Panc1 (cell line): ENCODE measurements around the gene PRDM10. TPM values are rescaled to one million over a fixed set of nuclear protein-coding genes. Genes with fewer than 3 reads are reported as not detected.

ENCODE experiments used
- ATAC-seq: fragments of 200-7000 bp; cut with Tn5 transposase; 2 replicates; pipeline ENCODE4 v1.9.1; 2020; ENCODE audit warnings: mild to moderate bottlenecking, moderate library complexity
- BruUV-seq: library from RNA; stranded (reverse); fragments of 400-500 nt; replicated peaks from 2 replicates; lab custom pipeline; 2021; lab: Mats Ljungman, UMichigan
- CTCF ChIA-PET: fragments of 300-600 bp; sonication (Branson Sonifier 250); formaldehyde crosslinking; loops from one replicate; lab custom pipeline; 2022; ENCODE audit warnings: antibody characterized with exemption; lab: Charles Lee
- POLR2A ChIA-PET: fragments of 300-600 bp; sonication (Branson Sonifier 250); formaldehyde crosslinking; loops from one replicate; lab custom pipeline; 2022; ENCODE audit warnings: antibody characterized with exemption; lab: Charles Lee
- DNase-seq: peaks from one replicate; pipeline ENCODE4 v3.0.0-alpha.2; 2010; ENCODE audit warnings: low read depth, low spot score
- H3K27ac ChIP-seq: 2 replicates; pipeline ENCODE4 v1.5.1; 2011; ENCODE audit warnings: mild to moderate bottlenecking, low read length, inconsistent platforms
- H3K27me3 ChIP-seq: fragments of 200-500 bp; sonication (Bioruptor generic); 2 replicates; pipeline ENCODE4 v1.6.0; 2014; ENCODE audit warnings: low read length, inconsistent platforms; ENCODE audit not compliant: control insufficient read depth, insufficient read depth
- H3K36me3 ChIP-seq: fragments of 200-500 bp; sonication (Bioruptor generic); 2 replicates; pipeline ENCODE4 v1.5.1; 2014; ENCODE audit warnings: inconsistent platforms, mild to moderate bottlenecking, low read length, moderate library complexity; ENCODE audit not compliant: control insufficient read depth, insufficient read depth
- H3K4me1 ChIP-seq: 2 replicates; pipeline ENCODE4 v1.5.1; 2011; ENCODE audit warnings: inconsistent platforms, mild to moderate bottlenecking, low read length, moderate library complexity; ENCODE audit not compliant: control insufficient read depth, insufficient read depth
- H3K4me3 ChIP-seq, 2 experiments: 2 replicates each; pipeline ENCODE4 v1.5.1; 2011 to 2012; ENCODE audit warnings: low read depth in 2 of 2, low read length in 2 of 2, mild to moderate bottlenecking in 2 of 2, inconsistent platforms in 1 of 2, moderate library complexity in 1 of 2
- H3K9me3 ChIP-seq: fragments of 200-500 bp; sonication (Bioruptor generic); 2 replicates; pipeline ENCODE4 v1.5.1; 2014; ENCODE audit warnings: low read depth, mild to moderate bottlenecking, inconsistent platforms, low read length, moderate library complexity; ENCODE audit not compliant: control insufficient read depth, insufficient read depth
- POLR2AphosphoS5 ChIP-seq: IDR thresholded peaks from 2 replicates; pipeline ENCODE4 v1.6.1; 2012; ENCODE audit warnings: mild to moderate bottlenecking, low read depth, low read length, moderate library complexity
- SIN3A ChIP-seq: IDR thresholded peaks from 2 replicates; pipeline ENCODE4 v1.6.1; 2012; ENCODE audit warnings: low read depth, mild to moderate bottlenecking, low read length, moderate library complexity, borderline replicate concordance; ENCODE audit not compliant: insufficient read depth
- TCF7L2 ChIP-seq: IDR thresholded peaks from 2 replicates; pipeline ENCODE4 v1.6.1; 2011; ENCODE audit warnings: mild to moderate bottlenecking, low read depth, low read length, inconsistent platforms
- in situ Hi-C: cut with HindIII; loops from 2 replicates; pipeline ENCODE4 v1.10.0; 2016; ENCODE audit warnings: low sequenced_read_pairs, low pct_unique_long_range_greater_than_20kb
- intact Hi-C: fragments of 100-400 bp; cut with micrococcal nuclease; formaldehyde crosslinking; loops from one replicate; pipeline ENCODE4 v1.10.0; 2022; ENCODE audit not compliant: unreplicated experiment
- total RNA-seq: library from RNA; stranded (reverse); gene quantifications from one replicate; pipeline ENCODE4 v1.2.1, GENCODE V29; 2021; ENCODE audit not compliant: unreplicated experiment
- TF ChIP-seq, protein P1 (sequence below), 2 experiments: IDR thresholded peaks; 2 replicates each; pipeline ENCODE4 v1.6.1; 2011 to 2012; ENCODE audit warnings: low read depth in 2 of 2, control low read depth in 1 of 2, low read length in 1 of 2, mild to moderate bottlenecking in 1 of 2, moderate library complexity in 1 of 2; ENCODE audit not compliant: insufficient read depth in 1 of 2
- TF ChIP-seq, protein P2 (sequence below): fragments of 450-650 bp; IDR thresholded peaks from 2 replicates; pipeline ENCODE4 v1.5.1; 2017; ENCODE audit warnings: mild to moderate bottlenecking

PRDM10 gene
- total RNA-seq, 1 experiment from 2014 or later = 12.5 TPM

DNA sequence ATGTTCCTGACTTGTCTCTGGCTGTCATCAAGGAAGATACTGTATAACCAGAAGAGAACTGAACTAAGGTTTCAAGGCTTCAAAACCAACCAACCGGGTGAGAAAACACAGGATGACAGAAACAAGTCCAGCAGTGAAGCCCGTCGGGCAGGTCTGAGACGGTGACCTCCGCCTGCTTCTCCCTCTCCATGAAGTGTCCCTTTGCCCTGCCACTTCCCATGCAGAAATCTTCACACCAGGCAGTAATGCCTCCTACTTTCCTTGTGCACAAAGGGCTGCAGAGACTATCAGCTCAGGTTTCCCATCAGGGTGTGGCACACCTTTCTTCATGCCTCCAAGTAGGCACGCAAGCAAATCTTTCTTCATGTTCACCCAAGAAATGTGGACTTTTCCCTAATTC is 24.2 kb downstream of the PRDM10 start:
- CTCF ChIA-PET = no interaction called here
- in situ Hi-C loops (no loop called here), intact Hi-C loops (no loop called here)
- H3K27me3 ChIP-seq = no peaks in the 10 kb centered on the region
- H3K9me3 ChIP-seq = no peaks in the 10 kb centered on the region
- DNase-seq (no peak), ATAC-seq (no peak)
- no peak overlapping the region for H3K27ac ChIP-seq
- POLR2A ChIA-PET = interaction anchor here (0.6 to 0.7 kb wide), 2 partner anchors 10 to 107 kb away, joined by 3 read pairs; no protein-coding TSS in a partner anchor
- no peaks in the 10 kb centered on the region for H3K4me1 ChIP-seq
- BruUV-seq = no TSS peak
- no peaks in the 10 kb centered on the region for H3K36me3 ChIP-seq
- TF ChIP-seq, protein P1, sequence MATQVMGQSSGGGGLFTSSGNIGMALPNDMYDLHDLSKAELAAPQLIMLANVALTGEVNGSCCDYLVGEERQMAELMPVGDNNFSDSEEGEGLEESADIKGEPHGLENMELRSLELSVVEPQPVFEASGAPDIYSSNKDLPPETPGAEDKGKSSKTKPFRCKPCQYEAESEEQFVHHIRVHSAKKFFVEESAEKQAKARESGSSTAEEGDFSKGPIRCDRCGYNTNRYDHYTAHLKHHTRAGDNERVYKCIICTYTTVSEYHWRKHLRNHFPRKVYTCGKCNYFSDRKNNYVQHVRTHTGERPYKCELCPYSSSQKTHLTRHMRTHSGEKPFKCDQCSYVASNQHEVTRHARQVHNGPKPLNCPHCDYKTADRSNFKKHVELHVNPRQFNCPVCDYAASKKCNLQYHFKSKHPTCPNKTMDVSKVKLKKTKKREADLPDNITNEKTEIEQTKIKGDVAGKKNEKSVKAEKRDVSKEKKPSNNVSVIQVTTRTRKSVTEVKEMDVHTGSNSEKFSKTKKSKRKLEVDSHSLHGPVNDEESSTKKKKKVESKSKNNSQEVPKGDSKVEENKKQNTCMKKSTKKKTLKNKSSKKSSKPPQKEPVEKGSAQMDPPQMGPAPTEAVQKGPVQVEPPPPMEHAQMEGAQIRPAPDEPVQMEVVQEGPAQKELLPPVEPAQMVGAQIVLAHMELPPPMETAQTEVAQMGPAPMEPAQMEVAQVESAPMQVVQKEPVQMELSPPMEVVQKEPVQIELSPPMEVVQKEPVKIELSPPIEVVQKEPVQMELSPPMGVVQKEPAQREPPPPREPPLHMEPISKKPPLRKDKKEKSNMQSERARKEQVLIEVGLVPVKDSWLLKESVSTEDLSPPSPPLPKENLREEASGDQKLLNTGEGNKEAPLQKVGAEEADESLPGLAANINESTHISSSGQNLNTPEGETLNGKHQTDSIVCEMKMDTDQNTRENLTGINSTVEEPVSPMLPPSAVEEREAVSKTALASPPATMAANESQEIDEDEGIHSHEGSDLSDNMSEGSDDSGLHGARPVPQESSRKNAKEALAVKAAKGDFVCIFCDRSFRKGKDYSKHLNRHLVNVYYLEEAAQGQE (IDR thresholded peaks at IDR 0.05; ENCODE audit: insufficient read depth in 1 of 2, low read depth in 2 of 2, low read length in 1 of 2) = no peak
- TF ChIP-seq TCF7L2 (no peak), POLR2AphosphoS5 (no peak), SIN3A (no peak)
- TF ChIP-seq, protein P2, sequence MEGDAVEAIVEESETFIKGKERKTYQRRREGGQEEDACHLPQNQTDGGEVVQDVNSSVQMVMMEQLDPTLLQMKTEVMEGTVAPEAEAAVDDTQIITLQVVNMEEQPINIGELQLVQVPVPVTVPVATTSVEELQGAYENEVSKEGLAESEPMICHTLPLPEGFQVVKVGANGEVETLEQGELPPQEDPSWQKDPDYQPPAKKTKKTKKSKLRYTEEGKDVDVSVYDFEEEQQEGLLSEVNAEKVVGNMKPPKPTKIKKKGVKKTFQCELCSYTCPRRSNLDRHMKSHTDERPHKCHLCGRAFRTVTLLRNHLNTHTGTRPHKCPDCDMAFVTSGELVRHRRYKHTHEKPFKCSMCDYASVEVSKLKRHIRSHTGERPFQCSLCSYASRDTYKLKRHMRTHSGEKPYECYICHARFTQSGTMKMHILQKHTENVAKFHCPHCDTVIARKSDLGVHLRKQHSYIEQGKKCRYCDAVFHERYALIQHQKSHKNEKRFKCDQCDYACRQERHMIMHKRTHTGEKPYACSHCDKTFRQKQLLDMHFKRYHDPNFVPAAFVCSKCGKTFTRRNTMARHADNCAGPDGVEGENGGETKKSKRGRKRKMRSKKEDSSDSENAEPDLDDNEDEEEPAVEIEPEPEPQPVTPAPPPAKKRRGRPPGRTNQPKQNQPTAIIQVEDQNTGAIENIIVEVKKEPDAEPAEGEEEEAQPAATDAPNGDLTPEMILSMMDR = no peak
- H3K4me3 ChIP-seq = no peak overlapping the region

DNA sequence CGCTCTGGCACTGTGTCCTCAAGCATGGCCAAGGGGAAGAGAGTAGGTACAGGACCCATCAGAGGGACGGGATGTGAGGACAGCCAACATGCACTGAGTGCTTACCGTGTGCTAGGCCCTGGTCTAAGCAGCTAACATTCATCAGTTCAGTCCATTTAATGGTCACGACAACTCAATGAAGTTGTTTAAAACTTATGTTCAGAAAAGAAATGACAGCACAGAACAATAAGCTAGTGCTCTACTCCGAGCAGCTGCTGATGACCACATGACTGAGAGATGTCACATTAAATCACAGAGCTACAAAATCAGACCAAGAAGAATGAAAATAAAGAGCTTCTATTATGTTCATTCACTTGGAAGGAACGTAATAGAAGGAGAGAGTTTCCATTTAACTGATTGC is 26.3 kb downstream of the PRDM10 start:
- no peak for ATAC-seq
- intact Hi-C loops = no loop called here
- CTCF ChIA-PET = no interaction called here

More for the DNA sequence above, 26.3 kb downstream of the PRDM10 start:
- no peaks in the 10 kb centered on the region for H3K9me3 ChIP-seq
- no peaks in the 10 kb centered on the region for H3K36me3 ChIP-seq
- POLR2A ChIA-PET = no interaction called here
- H3K4me1 ChIP-seq = no peaks in the 10 kb centered on the region
- no peak overlapping the region for H3K4me3 ChIP-seq
- no TSS peak for BruUV-seq
- H3K27me3 ChIP-seq = no peaks in the 10 kb centered on the region
- TF ChIP-seq SIN3A = no peak
- TF ChIP-seq, protein P2 = no peak
- TF ChIP-seq, protein P1 (IDR thresholded peaks at IDR 0.05; ENCODE audit: insufficient read depth in 1 of 2, low read depth in 2 of 2, low read length in 1 of 2) = no peak
- TF ChIP-seq POLR2AphosphoS5 = no peak
- no peak for TF ChIP-seq TCF7L2
- no peak overlapping the region for H3K27ac ChIP-seq
- in situ Hi-C loops = no loop called here
- DNase-seq = no peak
